ENCODE results near the gene LTBP1. TPM values are rescaled to one million over a fixed set of nuclear protein-coding genes. Genes with fewer than 3 reads are reported as not detected.
"Not testable (repeated sequence)": the region's sequence is repeated elsewhere in the genome, so short reads cannot be mapped to it uniquely, and the experiment has no call there.

Gene LTBP1
- total RNA-seq, 6 experiments from 2014 or later, result 260 to 409 (median 335) TPM

- DNase-seq, result no peak
- Mint-ChIP-seq H3K27ac (peak overlapping the region; percentile 77), H3K36me3 (ENCODE audit: low read depth) (peaks cover 59% of the 10 kb centered on the region), H3K9me3 (no peaks in the 10 kb centered on the region), H3K4me3 (peak overlapping the region; percentile 20; the same call in 1 of the 2 replicates), H3K4me1 (ENCODE audit: low read depth) (peaks cover 86% of the 10 kb centered on the region), H3K27me3 (ENCODE audit: insufficient read depth) (no peaks in the 10 kb centered on the region)
- no peak for TF ChIP-seq CTCF (IDR thresholded peaks at IDR 0.05)
These were observed 213.4 kb downstream of the LTBP1 start for GRCh38 chr2:33160191-33160590.

GRCh38 chr2:33166287-33166881 is 219.6 kb downstream of the LTBP1 start:
- H3K27me3 Mint-ChIP-seq (ENCODE audit: insufficient read depth), result no peaks in the 10 kb centered on the region
- peaks cover 75% of the 10 kb centered on the region for H3K4me1 Mint-ChIP-seq (ENCODE audit: low read depth)
- H3K9me3 Mint-ChIP-seq, result peaks cover 9% of the 10 kb centered on the region
- peak overlapping the region; percentile 91 for H3K27ac Mint-ChIP-seq
- peaks cover 38% of the 10 kb centered on the region for H3K36me3 Mint-ChIP-seq (ENCODE audit: low read depth)
- no peak for TF ChIP-seq CTCF (IDR thresholded peaks at IDR 0.05)
- peak overlapping the region; percentile 73 for H3K4me3 Mint-ChIP-seq
- DNase-seq, result peak; percentile 93

GRCh38 chr2:33167622-33168245 is 221.0 kb downstream of the LTBP1 start:
- Mint-ChIP-seq H3K27ac (peak overlapping the region; percentile 91), H3K4me1 (ENCODE audit: low read depth) (peaks cover 65% of the 10 kb centered on the region), H3K36me3 (ENCODE audit: low read depth) (peaks cover 30% of the 10 kb centered on the region), H3K4me3 (peak overlapping the region; percentile 60), H3K27me3 (ENCODE audit: insufficient read depth) (no peaks in the 10 kb centered on the region), H3K9me3 (peaks cover 9% of the 10 kb centered on the region)
- DNase-seq, result peak; percentile 73
- no peak for TF ChIP-seq CTCF (IDR thresholded peaks at IDR 0.05)

GRCh38 chr2:33168425-33168824 is 221.7 kb downstream of the LTBP1 start:
- H3K9me3 Mint-ChIP-seq, result peaks cover 9% of the 10 kb centered on the region
- H3K4me1 Mint-ChIP-seq (ENCODE audit: low read depth), result peaks cover 60% of the 10 kb centered on the region
- H3K4me3 Mint-ChIP-seq, result peak overlapping the region; percentile 60; the same call in 1 of the 2 replicates
- H3K27ac Mint-ChIP-seq, result peak overlapping the region; percentile 91
- no peak for DNase-seq
- TF ChIP-seq CTCF (IDR thresholded peaks at IDR 0.05), result no peak
- H3K27me3 Mint-ChIP-seq (ENCODE audit: insufficient read depth), result no peaks in the 10 kb centered on the region
- peaks cover 25% of the 10 kb centered on the region for H3K36me3 Mint-ChIP-seq (ENCODE audit: low read depth)

- Mint-ChIP-seq H3K27ac (peak overlapping the region; percentile 91), H3K27me3 (ENCODE audit: insufficient read depth) (no peaks in the 10 kb centered on the region), H3K36me3 (ENCODE audit: low read depth) (peaks cover 22% of the 10 kb centered on the region), H3K4me1 (ENCODE audit: low read depth) (peaks cover 56% of the 10 kb centered on the region), H3K9me3 (peaks cover 9% of the 10 kb centered on the region), H3K4me3 (no peak overlapping the region)
- no peak for DNase-seq
- TF ChIP-seq CTCF (IDR thresholded peaks at IDR 0.05), result no peak
These were observed 222.2 kb downstream of the LTBP1 start for GRCh38 chr2:33168922-33169321.

GRCh38 chr2:33170251-33170650 is 223.5 kb downstream of the LTBP1 start:
- H3K4me1 Mint-ChIP-seq (ENCODE audit: low read depth), result peaks cover 46% of the 10 kb centered on the region
- peaks cover 15% of the 10 kb centered on the region for H3K36me3 Mint-ChIP-seq (ENCODE audit: low read depth)
- H3K27me3 Mint-ChIP-seq (ENCODE audit: insufficient read depth); H3K4me3 Mint-ChIP-seq; DNase-seq; H3K9me3 Mint-ChIP-seq; H3K27ac Mint-ChIP-seq: not testable (repeated sequence)

Measured in HFFc6 (cell line).